Thyroid gland (tissue), 4 donors: ENCODE measurements around the gene TSPO. TPM values are rescaled to one million over a fixed set of nuclear protein-coding genes. Genes with fewer than 3 reads are reported as not detected.

Experiments
- DNase-seq, 2 donors: peaks; one replicate each; pipeline ENCODE4 v3.0.0-alpha.2; 2019
- H3K27ac ChIP-seq, 3 donors: fragments of 200-600 bp; sonication (generic); 1 replicate in 2 of 3; 2 replicates in 1 of 3; pipeline ENCODE4 v1.5.1; 2016 to 2019; ENCODE audit warnings: mild to moderate bottlenecking in 1 of 3, moderate library complexity in 1 of 3
- H3K27me3 ChIP-seq: fragments of 200-600 bp; sonication (generic); one replicate; pipeline ENCODE4 v1.5.1; 2019
- H3K36me3 ChIP-seq, 2 donors: fragments of 200-600 bp; sonication (generic); one replicate each; pipeline ENCODE4 v1.5.1; 2016 to 2019
- H3K4me1 ChIP-seq, 2 donors: fragments of 200-600 bp; sonication (generic); one replicate each; pipeline ENCODE4 v1.5.1; 2017 to 2019
- H3K4me3 ChIP-seq, 3 donors: fragments of 200-600 bp; sonication (generic); replicated peaks in 1 of 3; 1 replicate in 2 of 3; 2 replicates in 1 of 3; pipeline ENCODE4 v1.5.1; 2016; ENCODE audit warnings: mild to moderate bottlenecking in 1 of 3
- H3K9me3 ChIP-seq: fragments of 200-600 bp; sonication (generic); one replicate; pipeline ENCODE4 v1.5.1; 2017
- POLR2A ChIP-seq, 2 donors: fragments of 450-650 bp; IDR thresholded peaks; one replicate each; pipeline ENCODE4 v1.6.1; 2017; ENCODE audit warnings: antibody characterized with exemption in 2 of 2, mild to moderate bottlenecking in 2 of 2, moderate library complexity in 1 of 2
- WGBS, 2 donors: methylation state at CpG; one replicate each; pipeline ENCODE4 v1.1.5; 2017; 5-methylcytosine and 5-hydroxymethylcytosine counted together
- intact Hi-C: fragments of 100-400 bp; cut with DNase I; formaldehyde crosslinking; loops from one replicate; pipeline ENCODE4 v1.15.1; 2023
- total RNA-seq, 4 donors: library from RNA; depleted of rRNA; stranded (reverse); fragments of >200 nt; gene quantifications; one replicate each; pipeline ENCODE4 v1.2.3, GENCODE V29; 2016
- TF ChIP-seq, protein P1 (sequence below), 6 experiments: fragments of 200-600 bp in 3 of 6; fragments of 450-650 bp in 3 of 6; sonication (generic) in 3 of 6; IDR thresholded peaks; one replicate each; pipeline ENCODE4 v1.5.1; 2016 to 2019; ENCODE audit warnings: antibody characterized with exemption in 6 of 6, mild to moderate bottlenecking in 2 of 6, inconsistent platforms in 1 of 6, moderate library complexity in 1 of 6

TSPO gene
- total RNA-seq, 4 donors from 2014 or later = 87.4 to 234 (median 170) TPM

DNA sequence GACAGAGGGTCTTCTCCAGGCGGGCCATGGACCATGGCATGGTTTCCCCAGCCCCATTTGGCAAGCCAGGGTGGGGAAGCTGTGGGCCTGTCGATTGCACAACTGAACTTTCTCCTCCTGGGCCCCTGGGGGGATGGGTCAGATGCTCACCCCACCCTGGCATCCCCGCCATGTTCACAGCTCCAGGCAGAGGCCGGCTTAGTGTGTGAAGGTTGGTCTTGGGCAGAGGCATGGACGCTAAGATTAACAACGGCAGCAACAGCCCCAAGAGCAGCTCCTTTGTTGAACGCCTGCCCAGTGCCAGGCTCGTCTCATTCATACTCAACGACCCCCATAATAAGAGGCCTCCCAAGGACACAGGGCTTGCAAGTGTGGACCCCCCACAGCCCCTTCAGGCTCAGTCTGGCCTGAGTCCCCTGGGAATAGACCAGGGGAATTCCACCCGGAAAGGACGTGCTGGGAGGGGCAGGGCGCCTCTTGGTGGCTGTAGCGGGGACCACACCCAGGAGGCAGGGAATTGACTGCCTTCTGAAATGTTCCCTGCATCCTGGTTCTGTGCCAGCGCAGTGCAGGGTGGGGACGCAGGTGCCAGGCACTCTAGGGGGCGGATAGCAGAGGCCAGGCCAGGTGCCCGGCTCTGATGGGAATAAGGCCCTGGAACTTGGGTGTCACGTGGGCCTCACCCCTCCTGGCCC lies 8.3 kb downstream of the TSPO start:
- WGBS, 2 donors = 65 to 84% methylated on average over 7 to 15 of the region's 18 CpGs
- Histone ChIP-seq H3K27ac (no peak overlapping the region), H3K9me3 (no peaks in the 10 kb centered on the region), H3K4me1 (peaks cover 8 to 18% of the 10 kb centered on the region in 2 donors), H3K36me3 (no peaks in the 10 kb centered on the region), H3K27me3 (no peaks in the 10 kb centered on the region), H3K4me3 (no peak overlapping the region)
- intact Hi-C loops = no loop called here
- DNase-seq = peak; percentile 20 to 23
- TF ChIP-seq POLR2A (IDR thresholded peaks at IDR 0.05) = no peak
- TF ChIP-seq, protein P1, sequence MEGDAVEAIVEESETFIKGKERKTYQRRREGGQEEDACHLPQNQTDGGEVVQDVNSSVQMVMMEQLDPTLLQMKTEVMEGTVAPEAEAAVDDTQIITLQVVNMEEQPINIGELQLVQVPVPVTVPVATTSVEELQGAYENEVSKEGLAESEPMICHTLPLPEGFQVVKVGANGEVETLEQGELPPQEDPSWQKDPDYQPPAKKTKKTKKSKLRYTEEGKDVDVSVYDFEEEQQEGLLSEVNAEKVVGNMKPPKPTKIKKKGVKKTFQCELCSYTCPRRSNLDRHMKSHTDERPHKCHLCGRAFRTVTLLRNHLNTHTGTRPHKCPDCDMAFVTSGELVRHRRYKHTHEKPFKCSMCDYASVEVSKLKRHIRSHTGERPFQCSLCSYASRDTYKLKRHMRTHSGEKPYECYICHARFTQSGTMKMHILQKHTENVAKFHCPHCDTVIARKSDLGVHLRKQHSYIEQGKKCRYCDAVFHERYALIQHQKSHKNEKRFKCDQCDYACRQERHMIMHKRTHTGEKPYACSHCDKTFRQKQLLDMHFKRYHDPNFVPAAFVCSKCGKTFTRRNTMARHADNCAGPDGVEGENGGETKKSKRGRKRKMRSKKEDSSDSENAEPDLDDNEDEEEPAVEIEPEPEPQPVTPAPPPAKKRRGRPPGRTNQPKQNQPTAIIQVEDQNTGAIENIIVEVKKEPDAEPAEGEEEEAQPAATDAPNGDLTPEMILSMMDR (IDR thresholded peaks at IDR 0.05) = no peak

GRCh38 chr22:43160497-43161126 lies 9.3 kb downstream of the TSPO start:
- Histone ChIP-seq H3K27ac (no peak overlapping the region), H3K36me3 (no peaks in the 10 kb centered on the region), H3K4me3 (no peak overlapping the region), H3K9me3 (no peaks in the 10 kb centered on the region), H3K4me1 (peaks cover 14 to 27% of the 10 kb centered on the region in 2 donors), H3K27me3 (no peaks in the 10 kb centered on the region)
- no peak for DNase-seq
- 96 to 97% methylated on average over 8 of the region's 8 CpGs for WGBS, 2 donors
- TF ChIP-seq, protein P1 (IDR thresholded peaks at IDR 0.05) = no peak
- TF ChIP-seq POLR2A (IDR thresholded peaks at IDR 0.05) = no peak
- intact Hi-C loops = no loop called here

GRCh38 chr22:43162412-43163150 lies 11.2 kb downstream of the TSPO start:
- peaks cover 0 to 3% of the 10 kb centered on the region in 2 donors for H3K36me3 ChIP-seq
- no peaks in the 10 kb centered on the region for H3K27me3 ChIP-seq
- DNase-seq = no peak
- 93 to 100% methylated on average over 10 to 17 of the region's 24 CpGs for WGBS, 2 donors
- H3K27ac ChIP-seq = no peak overlapping the region
- peaks cover 14 to 27% of the 10 kb centered on the region in 2 donors for H3K4me1 ChIP-seq
- intact Hi-C loops = no loop called here
- no peaks in the 10 kb centered on the region for H3K9me3 ChIP-seq
- no peak for TF ChIP-seq POLR2A (IDR thresholded peaks at IDR 0.05)
- TF ChIP-seq, protein P1 (IDR thresholded peaks at IDR 0.05) = no peak
- no peak overlapping the region for H3K4me3 ChIP-seq

DNA sequence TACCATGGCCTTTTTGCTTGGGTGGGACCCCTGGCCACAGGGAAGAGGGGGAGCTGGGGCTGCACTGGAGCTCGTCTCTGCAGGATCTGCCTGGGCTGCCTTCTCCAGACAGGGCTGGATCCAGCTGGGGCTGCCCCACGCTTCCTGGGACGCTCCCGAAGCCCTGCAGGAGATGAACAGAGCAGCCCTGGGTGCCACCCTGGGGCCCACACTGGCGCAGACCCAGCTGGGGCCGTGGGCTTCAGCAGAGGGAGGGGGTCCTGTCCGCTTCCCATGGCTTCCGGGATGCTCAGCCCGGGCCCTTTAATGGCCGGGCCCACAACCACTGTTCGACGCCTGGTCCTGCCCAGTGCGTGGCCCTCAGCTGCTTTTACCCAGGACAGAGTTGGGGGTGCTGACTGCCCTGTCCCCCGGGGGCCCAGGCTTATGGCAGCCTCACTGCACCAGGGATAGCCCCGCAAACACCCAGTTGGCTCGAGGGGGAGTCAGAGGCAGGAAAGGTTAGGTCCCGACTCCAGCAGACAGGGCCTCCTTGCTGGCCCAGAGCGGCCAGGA lies 12.0 kb downstream of the TSPO start:
- no peaks in the 10 kb centered on the region for H3K9me3 ChIP-seq
- H3K36me3 ChIP-seq = peaks cover 0 to 5% of the 10 kb centered on the region in 2 donors
- TF ChIP-seq POLR2A (IDR thresholded peaks at IDR 0.05) = no peak
- TF ChIP-seq, protein P1 (IDR thresholded peaks at IDR 0.05) = no peak
- DNase-seq = no peak
- intact Hi-C loops = no loop called here
- WGBS, 2 donors = 89 to 92% methylated on average over 11 to 14 of the region's 18 CpGs
- H3K27me3 ChIP-seq = no peaks in the 10 kb centered on the region
- H3K27ac ChIP-seq = no peak overlapping the region
- H3K4me3 ChIP-seq = no peak overlapping the region
- peaks cover 14 to 27% of the 10 kb centered on the region in 2 donors for H3K4me1 ChIP-seq
